ENCODE data around the gene CCSER1. TPM values are rescaled to one million over a fixed set of nuclear protein-coding genes. Genes with fewer than 3 reads are reported as not detected.

Gene CCSER1
- total RNA-seq, 1 experiment from 2014 or later = 4.1 TPM

DNA sequence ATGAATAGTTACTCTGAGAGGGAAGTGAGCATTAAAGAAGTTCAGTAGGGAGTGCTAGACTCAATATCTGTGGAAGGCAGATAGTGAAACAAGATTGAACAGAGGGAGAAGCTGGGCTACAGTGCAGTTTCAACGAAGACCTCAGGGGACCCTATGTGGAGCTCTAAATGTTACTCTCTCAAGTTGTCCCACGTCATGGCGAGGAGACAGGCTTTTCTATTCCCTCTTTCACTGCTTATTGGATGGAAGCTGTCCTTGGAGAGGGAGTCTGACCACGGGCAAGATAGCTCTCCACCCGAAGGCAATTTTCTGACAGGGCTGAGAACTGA is 42.3 kb upstream of the CCSER1 start:
- no TSS peak for BruUV-seq (replicated peaks)
- H3K4me1 ChIP-seq = no peaks in the 10 kb centered on the region
- no peaks in the 10 kb centered on the region for H3K36me3 ChIP-seq (ENCODE audit: control insufficient read depth, insufficient read depth, low read length)
- ChIA-PET CTCF (no interaction called here), POLR2A (no interaction called here)
- H3K9me3 ChIP-seq = no peaks in the 10 kb centered on the region
- Mint-ChIP-seq H3K4me3 (ENCODE audit: unreplicated experiment) (no peak overlapping the region), H3K9me3 (ENCODE audit: unreplicated experiment) (no peaks in the 10 kb centered on the region), H3K4me1 (ENCODE audit: low read depth, unreplicated experiment) (no peaks in the 10 kb centered on the region), H3K27ac (ENCODE audit: unreplicated experiment) (no peak overlapping the region), H3K27me3 (ENCODE audit: insufficient read depth, unreplicated experiment) (no peaks in the 10 kb centered on the region), H3K36me3 (ENCODE audit: insufficient read depth, unreplicated experiment) (no peaks in the 10 kb centered on the region)
- TF ChIP-seq, protein P1, sequence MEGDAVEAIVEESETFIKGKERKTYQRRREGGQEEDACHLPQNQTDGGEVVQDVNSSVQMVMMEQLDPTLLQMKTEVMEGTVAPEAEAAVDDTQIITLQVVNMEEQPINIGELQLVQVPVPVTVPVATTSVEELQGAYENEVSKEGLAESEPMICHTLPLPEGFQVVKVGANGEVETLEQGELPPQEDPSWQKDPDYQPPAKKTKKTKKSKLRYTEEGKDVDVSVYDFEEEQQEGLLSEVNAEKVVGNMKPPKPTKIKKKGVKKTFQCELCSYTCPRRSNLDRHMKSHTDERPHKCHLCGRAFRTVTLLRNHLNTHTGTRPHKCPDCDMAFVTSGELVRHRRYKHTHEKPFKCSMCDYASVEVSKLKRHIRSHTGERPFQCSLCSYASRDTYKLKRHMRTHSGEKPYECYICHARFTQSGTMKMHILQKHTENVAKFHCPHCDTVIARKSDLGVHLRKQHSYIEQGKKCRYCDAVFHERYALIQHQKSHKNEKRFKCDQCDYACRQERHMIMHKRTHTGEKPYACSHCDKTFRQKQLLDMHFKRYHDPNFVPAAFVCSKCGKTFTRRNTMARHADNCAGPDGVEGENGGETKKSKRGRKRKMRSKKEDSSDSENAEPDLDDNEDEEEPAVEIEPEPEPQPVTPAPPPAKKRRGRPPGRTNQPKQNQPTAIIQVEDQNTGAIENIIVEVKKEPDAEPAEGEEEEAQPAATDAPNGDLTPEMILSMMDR (IDR thresholded peaks at IDR 0.05; ENCODE audit: insufficient read depth in 1 of 2, low read depth in 1 of 2, low read length in 1 of 2, severe bottlenecking in 1 of 2, unreplicated experiment in 1 of 2) = no peak
- DNase-seq = no peak
- no peaks in the 10 kb centered on the region for H3K27me3 ChIP-seq (replicated peaks; ENCODE audit: control insufficient read depth, insufficient read depth, low read length)
- no peak overlapping the region for H3K4me3 ChIP-seq (ENCODE audit: low read depth, low read length)
- intact Hi-C loops (cut with micrococcal nuclease; ENCODE audit: unreplicated experiment) = no loop called here

- TF ChIP-seq, protein P1 (IDR thresholded peaks at IDR 0.05; ENCODE audit: insufficient read depth in 1 of 2, low read depth in 1 of 2, low read length in 1 of 2, severe bottlenecking in 1 of 2, unreplicated experiment in 1 of 2) = no peak
- H3K9me3 ChIP-seq = no peaks in the 10 kb centered on the region
- ChIA-PET CTCF (no interaction called here), POLR2A (no interaction called here)
- Mint-ChIP-seq H3K36me3 (ENCODE audit: insufficient read depth, unreplicated experiment) (no peaks in the 10 kb centered on the region), H3K4me1 (ENCODE audit: low read depth, unreplicated experiment) (no peaks in the 10 kb centered on the region), H3K27me3 (ENCODE audit: insufficient read depth, unreplicated experiment) (no peaks in the 10 kb centered on the region), H3K4me3 (ENCODE audit: unreplicated experiment) (no peak overlapping the region), H3K27ac (ENCODE audit: unreplicated experiment) (no peak overlapping the region), H3K9me3 (ENCODE audit: unreplicated experiment) (no peaks in the 10 kb centered on the region)
- H3K27me3 ChIP-seq (replicated peaks; ENCODE audit: control insufficient read depth, insufficient read depth, low read length) = no peaks in the 10 kb centered on the region
- intact Hi-C loops (cut with micrococcal nuclease; ENCODE audit: unreplicated experiment) = no loop called here
- DNase-seq = no peak
- H3K4me1 ChIP-seq = no peaks in the 10 kb centered on the region
- no TSS peak for BruUV-seq (replicated peaks)
- no peaks in the 10 kb centered on the region for H3K36me3 ChIP-seq (ENCODE audit: control insufficient read depth, insufficient read depth, low read length)
- H3K4me3 ChIP-seq (ENCODE audit: low read depth, low read length) = no peak overlapping the region
Measured at GRCh38 chr4:90093526-90093925, 33.7 kb upstream of the CCSER1 start.

DNA sequence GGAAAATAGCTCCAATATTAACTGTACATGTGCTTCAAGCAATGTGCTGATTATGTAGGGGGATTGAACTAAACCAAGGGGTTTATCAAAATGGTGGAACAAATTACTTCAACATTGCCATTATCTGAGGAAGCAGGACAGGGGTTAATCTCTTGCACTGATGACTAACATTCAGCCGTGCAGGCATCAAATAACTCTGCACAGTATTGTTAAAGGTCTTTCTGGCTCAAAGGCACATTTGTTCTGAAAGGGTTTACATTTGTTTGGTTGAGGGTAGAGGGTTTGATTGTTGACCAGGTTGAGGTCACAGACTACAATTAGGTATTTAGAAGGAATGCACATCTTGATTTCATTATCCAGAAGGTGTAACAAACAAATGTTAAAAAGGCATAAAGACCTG is 32.2 kb upstream of the CCSER1 start:
- Histone ChIP-seq H3K4me1 (no peaks in the 10 kb centered on the region), H3K36me3 (ENCODE audit: control insufficient read depth, insufficient read depth, low read length) (no peaks in the 10 kb centered on the region), H3K27me3 (replicated peaks; ENCODE audit: control insufficient read depth, insufficient read depth, low read length) (no peaks in the 10 kb centered on the region), H3K4me3 (ENCODE audit: low read depth, low read length) (no peak overlapping the region), H3K9me3 (no peaks in the 10 kb centered on the region)
- Mint-ChIP-seq H3K4me1 (ENCODE audit: low read depth, unreplicated experiment) (no peaks in the 10 kb centered on the region), H3K9me3 (ENCODE audit: unreplicated experiment) (no peaks in the 10 kb centered on the region), H3K27me3 (ENCODE audit: insufficient read depth, unreplicated experiment) (no peaks in the 10 kb centered on the region), H3K4me3 (ENCODE audit: unreplicated experiment) (no peak overlapping the region), H3K27ac (ENCODE audit: unreplicated experiment) (no peak overlapping the region), H3K36me3 (ENCODE audit: insufficient read depth, unreplicated experiment) (no peaks in the 10 kb centered on the region)
- TF ChIP-seq, protein P1 (IDR thresholded peaks at IDR 0.05; ENCODE audit: insufficient read depth in 1 of 2, low read depth in 1 of 2, low read length in 1 of 2, severe bottlenecking in 1 of 2, unreplicated experiment in 1 of 2) = no peak
- ChIA-PET CTCF (no interaction called here), POLR2A (no interaction called here)
- no TSS peak for BruUV-seq (replicated peaks)
- no peak for DNase-seq
- intact Hi-C loops (cut with micrococcal nuclease; ENCODE audit: unreplicated experiment) = no loop called here

Data from Caco-2 (cell line).